GM19099 (cell line): Measurements from ENCODE around the gene HMCN2.

ENCODE experiments used
- POLR2A ChIP-seq: IDR thresholded peaks from 3 replicates; pipeline ENCODE4 v1.6.1; 2011; ENCODE audit warnings: low read depth; ENCODE audit not compliant: insufficient read length; ENCODE audit errors: extremely low read depth

Gene HMCN2

GRCh38 chr9:130454812-130455325, 189.3 kb downstream of the HMCN2 start:
- no peak for TF ChIP-seq POLR2A

- TF ChIP-seq POLR2A = no peak
Observed at GRCh38 chr9:130458027-130458803, 192.7 kb downstream of the HMCN2 start.

GRCh38 chr9:130458804-130459067, 193.2 kb downstream of the HMCN2 start:
- no peak for TF ChIP-seq POLR2A

GRCh38 chr9:130459151-130459550, 193.6 kb downstream of the HMCN2 start:
- no peak for TF ChIP-seq POLR2A

- no peak for TF ChIP-seq POLR2A
Observed at GRCh38 chr9:130459941-130460669, 194.5 kb downstream of the HMCN2 start.

- no peak for TF ChIP-seq POLR2A
Observed at GRCh38 chr9:130461218-130461630, 195.7 kb downstream of the HMCN2 start.

GRCh38 chr9:130461731-130462130, 196.2 kb downstream of the HMCN2 start:
- no peak for TF ChIP-seq POLR2A

GRCh38 chr9:130462685-130463540, 197.4 kb downstream of the HMCN2 start:
- no peak for TF ChIP-seq POLR2A

GRCh38 chr9:130463763-130464745, 198.5 kb downstream of the HMCN2 start:
- no peak for TF ChIP-seq POLR2A

GRCh38 chr9:130465383-130466096, 200.0 kb downstream of the HMCN2 start:
- no peak for TF ChIP-seq POLR2A

GRCh38 chr9:130466537-130467217, 201.1 kb downstream of the HMCN2 start:
- TF ChIP-seq POLR2A = no peak

GRCh38 chr9:130467316-130467715, 201.8 kb downstream of the HMCN2 start:
- no peak for TF ChIP-seq POLR2A

- TF ChIP-seq POLR2A = no peak
Observed at GRCh38 chr9:130468566-130468965, 203.0 kb downstream of the HMCN2 start.
